OCI-LY1 (cell line): ENCODE data around the gene STK32B.

Experiments
- H2AFZ ChIP-seq: fragments of 200-600 bp; sonication (generic), shearing (Covaris generic); 2 replicates; pipeline ENCODE4 v1.6.0; 2014; ENCODE audit warnings: antibody characterized with exemption, mild to moderate bottlenecking, low read length
- H3F3A ChIP-seq: fragments of 200-600 bp; sonication (generic), shearing (Covaris generic); 2 replicates; pipeline ENCODE4 v1.6.0; 2014; ENCODE audit warnings: mild to moderate bottlenecking, antibody characterized with exemption, low read length, moderate library complexity; ENCODE audit not compliant: insufficient read depth
- H3K27ac ChIP-seq: fragments of 200-600 bp; sonication (generic); 2 replicates; pipeline ENCODE4 v1.5.1; 2014; ENCODE audit warnings: low read length, mixed run types, mild to moderate bottlenecking, low read depth; ENCODE audit not compliant: poor library complexity, severe bottlenecking
- H3K27me3 ChIP-seq: fragments of 200-600 bp; sonication (generic); 2 replicates; pipeline ENCODE4 v1.6.0; 2014; ENCODE audit warnings: antibody characterized with exemption, mild to moderate bottlenecking, low read length, moderate library complexity; ENCODE audit not compliant: insufficient read depth
- H3K36me3 ChIP-seq: fragments of 200-600 bp; sonication (generic); 2 replicates; pipeline ENCODE4 v1.6.1; 2014; ENCODE audit warnings: mild to moderate bottlenecking, antibody characterized with exemption, low read length, moderate library complexity, mixed read lengths; ENCODE audit not compliant: insufficient read depth
- H3K4me1 ChIP-seq: fragments of 200-600 bp; sonication (generic); 2 replicates; pipeline ENCODE4 v1.5.1; 2014; ENCODE audit warnings: mild to moderate bottlenecking, low read length, moderate library complexity; ENCODE audit not compliant: insufficient read depth, severe bottlenecking
- H3K4me2 ChIP-seq: fragments of 200-600 bp; sonication (generic), shearing (Covaris generic); 2 replicates; pipeline ENCODE4 v1.6.1; 2014; ENCODE audit warnings: low read length
- H3K4me3 ChIP-seq: fragments of 200-600 bp; sonication (generic); 2 replicates; pipeline ENCODE4 v1.5.1; 2014; ENCODE audit warnings: low read length, low read depth, mild to moderate bottlenecking, mixed read lengths; ENCODE audit not compliant: poor library complexity, severe bottlenecking
- H3K79me2 ChIP-seq: fragments of 200-600 bp; shearing (Covaris generic); 2 replicates; pipeline ENCODE4 v1.6.1; 2016; ENCODE audit warnings: mixed run types, low read length, mixed read lengths; ENCODE audit not compliant: insufficient read depth
- H3K9ac ChIP-seq: fragments of 200-600 bp; sonication (generic), shearing (Covaris generic); 2 replicates; pipeline ENCODE4 v1.6.1; 2014; ENCODE audit warnings: mild to moderate bottlenecking, low read length, mixed read lengths
- H3K9me2 ChIP-seq: fragments of 200-600 bp; sonication (generic), shearing (Covaris generic); 2 replicates; pipeline ENCODE4 v1.6.1; 2014; ENCODE audit warnings: low read depth, mild to moderate bottlenecking, low read length, mixed read lengths
- H3K9me3 ChIP-seq: fragments of 200-600 bp; shearing (Covaris generic); 2 replicates; pipeline ENCODE4 v1.6.1; 2014; ENCODE audit warnings: low read length, mixed read lengths
- H4K20me1 ChIP-seq: fragments of 200-600 bp; sonication (generic), shearing (Covaris generic); 2 replicates; pipeline ENCODE4 v1.6.0; 2016; ENCODE audit warnings: mild to moderate bottlenecking, low read length; ENCODE audit not compliant: insufficient read depth
- EZH2 ChIP-seq: fragments of 200-600 bp; sonication (generic), shearing (Covaris generic); IDR thresholded peaks from 2 replicates; pipeline ENCODE4 v1.8.0; 2017; ENCODE audit warnings: borderline replicate concordance, mixed run types, mild to moderate bottlenecking, antibody characterized with exemption, low read length, moderate library complexity, mixed read lengths
- TF ChIP-seq, protein P1 (sequence below): fragments of 200-600 bp; sonication (generic), shearing (Covaris generic); IDR thresholded peaks from 2 replicates; pipeline ENCODE4 v1.5.1; 2017; ENCODE audit warnings: mild to moderate bottlenecking, antibody characterized with exemption, low read length, moderate library complexity, mixed read lengths

Gene STK32B

DNA sequence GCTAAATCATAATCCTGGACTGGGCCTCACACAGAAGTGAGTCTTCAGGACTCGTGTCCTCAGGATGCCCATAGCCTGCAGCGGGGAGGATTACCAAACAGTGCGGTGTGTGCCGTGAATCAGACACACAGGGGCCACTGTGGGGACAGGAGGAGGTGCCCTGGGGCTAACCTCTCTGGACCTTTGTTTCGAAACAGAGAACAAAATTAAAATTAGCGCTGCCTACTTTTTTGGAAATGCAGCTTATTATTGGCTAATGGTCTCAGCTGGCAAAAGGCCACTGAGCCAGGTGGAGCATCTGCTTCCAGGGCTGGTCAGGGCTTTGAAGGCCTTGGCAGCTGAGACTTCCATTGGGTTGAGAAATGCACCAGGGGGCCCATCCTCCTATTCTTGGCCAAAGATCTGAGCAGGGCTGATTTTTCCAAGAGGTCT is 420.9 kb downstream of the STK32B start:
- H4K20me1 ChIP-seq, result no peaks in the 10 kb centered on the region
- H2AFZ ChIP-seq, result no peak overlapping the region
- no peak overlapping the region for H3K27ac ChIP-seq
- no peaks in the 10 kb centered on the region for H3F3A ChIP-seq
- H3K79me2 ChIP-seq, result no peaks in the 10 kb centered on the region
- H3K27me3 ChIP-seq, result no peaks in the 10 kb centered on the region
- H3K9me3 ChIP-seq, result no peaks in the 10 kb centered on the region
- TF ChIP-seq, protein P1, sequence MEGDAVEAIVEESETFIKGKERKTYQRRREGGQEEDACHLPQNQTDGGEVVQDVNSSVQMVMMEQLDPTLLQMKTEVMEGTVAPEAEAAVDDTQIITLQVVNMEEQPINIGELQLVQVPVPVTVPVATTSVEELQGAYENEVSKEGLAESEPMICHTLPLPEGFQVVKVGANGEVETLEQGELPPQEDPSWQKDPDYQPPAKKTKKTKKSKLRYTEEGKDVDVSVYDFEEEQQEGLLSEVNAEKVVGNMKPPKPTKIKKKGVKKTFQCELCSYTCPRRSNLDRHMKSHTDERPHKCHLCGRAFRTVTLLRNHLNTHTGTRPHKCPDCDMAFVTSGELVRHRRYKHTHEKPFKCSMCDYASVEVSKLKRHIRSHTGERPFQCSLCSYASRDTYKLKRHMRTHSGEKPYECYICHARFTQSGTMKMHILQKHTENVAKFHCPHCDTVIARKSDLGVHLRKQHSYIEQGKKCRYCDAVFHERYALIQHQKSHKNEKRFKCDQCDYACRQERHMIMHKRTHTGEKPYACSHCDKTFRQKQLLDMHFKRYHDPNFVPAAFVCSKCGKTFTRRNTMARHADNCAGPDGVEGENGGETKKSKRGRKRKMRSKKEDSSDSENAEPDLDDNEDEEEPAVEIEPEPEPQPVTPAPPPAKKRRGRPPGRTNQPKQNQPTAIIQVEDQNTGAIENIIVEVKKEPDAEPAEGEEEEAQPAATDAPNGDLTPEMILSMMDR, result no peak
- TF ChIP-seq EZH2, result no peak
- H3K9me2 ChIP-seq, result no peaks in the 10 kb centered on the region
- no peak overlapping the region for H3K4me3 ChIP-seq
- no peaks in the 10 kb centered on the region for H3K36me3 ChIP-seq
- H3K9ac ChIP-seq, result no peak overlapping the region
- H3K4me2 ChIP-seq, result no peak overlapping the region
- no peaks in the 10 kb centered on the region for H3K4me1 ChIP-seq

DNA sequence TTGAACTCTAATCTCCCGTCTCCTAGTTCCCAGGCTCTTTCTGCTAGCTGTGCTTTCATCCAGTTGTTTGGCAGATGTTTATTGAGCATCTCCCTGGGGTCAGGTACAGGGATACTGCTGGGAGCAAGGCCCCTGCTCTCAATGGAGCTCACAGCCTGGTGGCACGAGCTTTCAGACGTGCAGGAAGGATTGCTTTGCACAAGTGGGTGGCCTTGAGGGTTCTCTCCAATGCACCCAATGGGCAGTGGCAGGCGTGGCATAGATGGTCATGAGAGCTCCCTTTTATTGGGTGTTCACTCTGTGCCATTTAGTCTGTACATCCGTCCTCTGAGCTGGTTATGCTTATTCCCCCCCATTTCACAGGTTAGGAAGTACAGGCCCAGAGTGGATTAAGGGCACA is 421.8 kb downstream of the STK32B start:
- no peaks in the 10 kb centered on the region for H3K4me1 ChIP-seq

DNA sequence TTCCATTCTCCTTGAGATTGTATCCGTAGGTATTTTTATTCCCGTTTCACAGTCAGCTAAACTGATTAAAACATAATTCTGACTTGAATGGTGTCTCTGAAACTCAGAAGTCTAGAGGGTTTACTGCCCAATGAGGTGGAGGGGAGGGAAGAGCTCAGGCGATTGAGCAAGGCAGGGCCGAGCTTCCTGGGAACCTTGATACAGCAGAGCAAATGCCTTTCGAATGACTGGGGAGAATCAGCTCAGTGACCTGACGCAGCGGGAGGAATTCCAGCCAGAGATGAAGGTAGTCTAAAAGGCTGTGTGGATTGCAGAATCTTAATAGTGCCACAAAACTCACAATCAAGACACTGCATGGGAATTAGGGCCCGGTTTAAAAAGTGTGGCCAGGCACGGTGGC is 423.5 kb downstream of the STK32B start:
- H2AFZ ChIP-seq, result no peak overlapping the region
- H3K9ac ChIP-seq, result no peak overlapping the region
- H3K27me3 ChIP-seq, result no peaks in the 10 kb centered on the region
- TF ChIP-seq, protein P1, result no peak
- TF ChIP-seq EZH2, result no peak
- H3K9me3 ChIP-seq, result no peaks in the 10 kb centered on the region
- no peak overlapping the region for H3K27ac ChIP-seq
- no peak overlapping the region for H3K4me2 ChIP-seq
- no peak overlapping the region for H3K4me3 ChIP-seq
- no peaks in the 10 kb centered on the region for H3K4me1 ChIP-seq
- no peaks in the 10 kb centered on the region for H3F3A ChIP-seq
- no peaks in the 10 kb centered on the region for H4K20me1 ChIP-seq
- H3K79me2 ChIP-seq, result no peaks in the 10 kb centered on the region
- H3K9me2 ChIP-seq, result no peaks in the 10 kb centered on the region
- H3K36me3 ChIP-seq, result no peaks in the 10 kb centered on the region

More for the DNA sequence above, 421.8 kb downstream of the STK32B start:
- Histone ChIP-seq H2AFZ (no peak overlapping the region), H3K9me3 (no peaks in the 10 kb centered on the region), H3K9ac (no peak overlapping the region), H3K4me2 (no peak overlapping the region), H3F3A (no peaks in the 10 kb centered on the region), H3K9me2 (no peaks in the 10 kb centered on the region), H3K27ac (no peak overlapping the region), H3K27me3 (no peaks in the 10 kb centered on the region), H3K36me3 (no peaks in the 10 kb centered on the region), H3K79me2 (no peaks in the 10 kb centered on the region), H4K20me1 (no peaks in the 10 kb centered on the region), H3K4me3 (no peak overlapping the region)
- TF ChIP-seq, protein P1, result no peak
- TF ChIP-seq EZH2, result no peak
